Stimulated activated CD8-positive, alpha-beta memory T cell treated with anti-CD3 and anti-CD28 coated beads, Interleukin-7, amount 100 ng/mL, for 48 hours (primary cell): ENCODE results near the gene PRTFDC1.

Experiments
- DNase-seq, 2 donors: peaks; one replicate each; pipeline ENCODE4 v3.0.0-alpha.2; 2020; ENCODE audit warnings: low read depth in 1 of 2; ENCODE audit errors: extremely low read depth in 1 of 2

PRTFDC1 gene

DNA sequence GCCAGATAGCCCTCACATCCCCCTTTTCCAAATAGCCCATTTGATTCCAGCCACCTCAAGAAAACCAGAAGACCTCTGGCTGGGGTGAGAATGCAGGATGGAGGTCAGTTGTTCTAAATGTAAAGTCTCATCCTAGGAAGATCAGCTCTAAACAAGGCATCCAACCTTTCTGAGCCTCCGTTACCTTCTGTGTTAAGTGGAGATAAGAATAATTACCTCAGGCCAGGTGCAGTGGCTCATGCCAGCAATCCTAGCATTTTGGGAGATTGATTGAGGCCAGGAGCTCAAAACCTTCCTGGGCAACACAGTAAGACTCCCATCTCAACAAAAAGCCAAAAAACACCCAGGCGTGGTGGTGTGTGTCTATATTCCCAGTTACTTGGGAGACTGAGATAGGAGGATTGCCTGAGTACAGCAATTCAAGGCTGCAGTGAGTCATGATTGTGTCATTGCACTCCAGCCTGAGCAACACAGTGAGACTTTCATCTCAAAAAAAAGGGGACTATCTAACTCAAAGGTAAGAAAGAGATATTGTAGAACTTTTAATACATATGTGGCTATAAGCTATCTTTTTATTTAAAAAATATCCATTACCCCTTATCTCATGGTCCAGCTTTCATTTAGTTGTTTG is 43.5 kb downstream of the PRTFDC1 start:
- DNase-seq, result no peak

DNA sequence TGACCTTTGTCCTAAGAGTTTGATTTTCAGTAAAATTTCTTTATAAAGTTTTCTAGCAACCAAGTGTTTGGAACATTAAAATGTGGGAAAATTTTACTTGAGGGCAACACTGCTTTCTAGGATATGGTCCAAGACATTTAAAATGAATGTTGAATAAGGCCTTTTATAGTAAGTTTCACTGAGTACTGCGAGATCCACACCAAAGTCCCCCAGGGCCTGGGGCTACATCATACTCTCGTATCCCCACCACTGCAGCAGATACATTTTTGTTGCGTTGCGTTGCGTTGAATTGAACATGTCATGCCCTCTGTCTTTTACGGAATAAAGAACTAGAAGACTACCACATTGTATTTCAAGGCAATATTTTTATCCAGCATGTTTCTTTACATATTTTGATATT is 44.5 kb downstream of the PRTFDC1 start:
- DNase-seq, result no peak

DNA sequence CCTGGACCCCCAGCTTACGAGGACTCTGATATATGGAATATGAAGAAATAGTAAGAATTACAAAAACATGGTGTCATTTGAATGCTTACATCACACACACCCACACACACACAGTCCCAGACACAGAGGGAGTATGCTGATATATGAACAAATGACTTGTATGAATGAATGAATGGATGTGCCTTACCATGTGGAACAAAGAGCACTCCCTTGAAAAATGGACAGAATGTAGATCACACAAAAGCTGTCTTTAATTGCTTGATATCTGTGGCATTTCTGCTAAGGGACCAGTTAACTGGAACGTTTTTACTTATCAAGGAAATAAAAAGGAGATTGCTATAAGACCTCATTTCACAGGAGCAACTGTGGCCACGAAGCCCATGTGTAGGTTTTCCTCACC is 46.0 kb downstream of the PRTFDC1 start:
- no peak for DNase-seq

DNA sequence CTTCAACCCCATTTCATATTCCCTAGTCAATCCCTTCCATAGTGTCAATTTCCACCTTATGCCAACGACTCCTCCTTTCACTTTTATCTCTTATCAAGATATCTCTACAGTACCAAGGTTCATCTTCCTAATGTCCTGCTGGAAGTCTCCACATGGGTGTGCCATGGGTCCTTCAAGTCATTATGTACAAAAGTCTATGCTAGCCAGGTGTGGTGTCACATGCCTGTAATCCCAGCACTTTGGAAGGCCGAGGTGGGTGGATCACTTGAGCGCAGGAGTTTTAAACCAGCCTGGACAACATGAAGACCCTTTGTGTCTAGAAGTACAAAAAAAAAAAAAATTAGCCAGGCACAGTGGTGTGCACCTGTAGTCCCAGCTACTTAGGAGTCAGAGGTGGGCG is 47.6 kb downstream of the PRTFDC1 start:
- no peak for DNase-seq

DNA sequence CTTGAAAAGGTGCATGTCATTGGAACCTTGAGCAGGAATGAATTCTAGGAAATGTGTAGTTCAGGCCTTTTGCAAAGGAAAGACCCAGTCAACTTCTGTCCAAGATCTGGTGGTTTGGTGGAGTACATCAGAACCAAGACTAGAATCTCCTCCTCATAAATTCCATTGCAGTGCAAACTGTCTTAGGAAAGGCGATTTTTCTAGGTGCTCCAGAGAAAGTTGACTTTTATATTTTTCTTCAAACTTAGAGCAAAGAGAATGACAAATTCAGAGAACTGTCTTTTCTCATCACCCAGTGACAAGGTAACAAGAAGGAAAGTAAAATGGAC is 50.0 kb downstream of the PRTFDC1 start:
- DNase-seq, result no peak

DNA sequence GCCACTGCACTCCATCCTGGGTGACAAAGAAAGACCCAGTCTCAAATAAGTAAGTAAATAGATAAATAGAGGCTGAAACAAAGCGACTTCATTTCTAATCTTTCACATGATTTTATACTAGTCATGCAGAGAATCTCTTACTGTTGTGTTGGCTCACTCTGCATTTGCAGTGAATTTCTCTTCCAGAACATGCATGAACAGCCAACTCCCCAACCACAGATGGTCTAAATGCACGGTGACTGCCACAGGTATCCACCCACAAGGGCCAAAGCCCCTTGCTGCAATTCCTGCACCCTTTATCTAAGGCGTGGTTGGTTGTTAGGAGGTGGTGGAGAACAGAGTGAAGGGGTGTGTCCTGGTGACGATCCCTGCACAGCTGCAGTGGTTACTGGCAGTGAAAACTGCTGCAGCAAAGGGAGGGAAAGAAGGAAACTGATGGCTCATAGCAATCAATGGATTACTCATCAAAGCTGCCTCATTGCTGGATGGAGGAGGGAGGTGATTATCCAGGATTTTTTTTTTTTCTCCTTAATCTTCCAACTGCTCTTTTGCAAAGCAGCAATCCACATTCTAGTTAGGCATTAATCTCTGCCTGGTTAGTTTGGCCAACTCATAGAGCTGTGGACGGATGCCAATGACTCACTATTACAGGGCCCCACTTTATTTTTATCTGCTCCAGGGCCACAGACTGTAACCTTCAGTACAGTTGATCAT is 50.6 kb downstream of the PRTFDC1 start:
- no peak for DNase-seq

DNA sequence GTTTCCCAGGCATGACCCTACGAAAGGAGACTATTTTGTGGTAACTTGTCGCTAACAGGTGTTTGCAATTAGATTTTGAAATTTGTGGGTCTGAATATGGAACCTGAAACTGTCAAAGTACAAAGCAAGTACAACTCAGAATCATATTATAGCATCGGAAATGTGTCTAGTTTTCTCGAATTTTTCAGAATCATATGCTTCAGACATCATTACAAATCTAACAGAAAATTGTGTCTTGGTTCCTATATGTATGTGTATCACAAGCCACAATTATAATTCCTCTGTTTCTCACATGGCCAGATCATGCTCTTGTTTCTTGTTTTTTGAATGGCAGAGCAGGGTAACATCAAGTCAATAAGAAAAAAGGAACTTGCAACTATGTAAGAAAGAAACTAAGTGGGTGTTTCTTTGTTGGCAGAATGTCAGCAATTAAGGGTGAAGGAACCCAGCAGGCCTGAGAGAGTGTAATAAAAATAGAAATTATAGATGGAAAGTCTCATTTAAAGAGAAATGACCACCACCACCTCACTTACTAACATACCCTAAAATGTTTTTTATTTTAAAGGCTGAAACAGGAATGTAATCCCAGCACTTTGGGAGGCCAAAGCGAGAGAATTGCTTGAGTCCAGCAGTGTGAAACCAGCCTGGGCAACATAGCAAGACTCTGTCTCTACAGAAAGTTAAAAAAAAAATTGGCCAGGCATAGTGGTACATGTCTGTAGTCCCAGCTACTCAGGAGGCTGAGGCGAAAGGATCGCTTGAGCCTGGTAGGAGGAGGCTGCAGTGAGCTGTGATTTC is 51.3 kb downstream of the PRTFDC1 start:
- no peak for DNase-seq

DNA sequence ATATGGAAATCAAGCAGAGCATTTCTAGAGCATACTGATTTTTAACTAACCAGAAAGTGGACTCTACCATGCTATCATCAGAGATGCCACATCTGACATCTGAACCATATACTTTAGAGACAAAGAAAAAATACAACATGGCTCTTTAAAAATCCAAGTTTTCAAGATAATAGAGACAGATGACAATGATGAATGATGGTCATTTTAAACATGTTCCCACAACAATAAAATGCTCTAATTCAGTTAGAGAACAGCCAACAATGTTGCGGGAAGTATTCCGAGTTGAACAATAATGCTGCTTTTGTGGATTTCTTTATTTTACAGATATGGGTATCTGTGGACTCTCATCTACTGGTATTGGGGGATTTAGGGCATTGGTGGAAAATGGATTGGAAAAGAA is 52.8 kb downstream of the PRTFDC1 start:
- DNase-seq, result no peak

DNA sequence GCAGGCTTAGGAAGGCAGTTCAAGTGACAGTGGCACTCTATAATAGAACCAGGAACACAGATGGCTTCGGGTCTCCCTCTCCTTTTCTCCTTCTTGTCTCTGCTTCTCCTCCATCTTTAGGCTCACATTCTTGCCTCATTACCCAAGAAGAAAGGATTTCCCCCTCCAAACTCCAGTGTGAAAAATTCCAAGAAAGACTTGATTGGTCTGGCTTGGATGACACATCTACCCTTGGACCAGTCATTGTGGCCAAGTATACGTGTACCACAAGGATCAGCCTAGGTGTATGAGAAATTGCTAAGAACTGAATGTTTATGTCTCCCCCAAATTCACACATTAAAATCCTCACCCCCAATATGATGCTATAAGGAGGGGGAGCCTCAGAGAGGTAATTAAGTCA is 53.9 kb downstream of the PRTFDC1 start:
- no peak for DNase-seq

DNA sequence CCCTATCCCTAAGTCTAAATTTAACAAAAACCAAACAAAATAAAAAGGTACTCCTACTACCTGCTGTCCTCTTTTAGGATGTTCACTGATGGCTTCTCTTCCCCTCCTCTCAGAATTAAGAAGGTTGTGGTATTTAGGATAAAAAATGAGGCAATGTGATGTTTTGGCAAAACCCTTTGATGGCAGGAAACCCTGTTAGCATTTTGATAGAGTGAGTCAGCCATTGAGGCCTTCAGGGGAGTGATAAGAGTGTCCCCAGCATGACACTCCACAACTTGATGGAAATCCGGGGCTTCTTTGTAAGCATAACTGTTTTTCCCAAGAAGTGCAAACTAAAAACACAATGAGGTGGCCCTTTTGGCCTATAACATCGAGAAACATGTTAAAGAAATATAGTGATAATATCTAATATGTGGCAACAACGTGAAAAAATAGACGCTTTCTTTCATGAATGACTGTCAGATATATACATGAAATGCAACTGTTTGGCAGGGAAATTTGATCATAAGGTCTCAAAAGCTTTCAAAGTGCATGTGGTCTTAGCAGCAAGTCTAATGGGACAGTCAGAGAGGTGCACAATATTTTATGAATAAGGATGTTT is 55.0 kb downstream of the PRTFDC1 start:
- no peak for DNase-seq

DNA sequence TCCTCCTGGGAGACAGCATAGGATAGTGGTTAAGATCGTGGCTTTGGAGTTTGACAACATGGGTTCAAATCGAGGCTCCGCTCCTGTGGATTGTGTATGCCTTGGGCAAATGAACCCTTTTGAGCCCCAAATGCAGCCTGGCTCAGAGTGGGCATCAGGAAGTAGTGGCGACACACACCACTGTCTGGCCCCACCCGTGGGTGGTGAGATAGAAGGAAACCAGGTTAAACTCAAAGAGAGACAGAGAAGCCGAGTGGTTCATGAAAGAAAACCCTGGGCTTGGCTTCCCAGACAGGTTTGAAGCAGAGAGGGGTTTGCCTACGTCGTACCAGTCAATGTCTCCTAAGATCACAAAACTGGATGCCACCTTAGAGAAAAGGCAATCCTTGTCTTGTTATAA is 57.7 kb downstream of the PRTFDC1 start:
- no peak for DNase-seq

DNA sequence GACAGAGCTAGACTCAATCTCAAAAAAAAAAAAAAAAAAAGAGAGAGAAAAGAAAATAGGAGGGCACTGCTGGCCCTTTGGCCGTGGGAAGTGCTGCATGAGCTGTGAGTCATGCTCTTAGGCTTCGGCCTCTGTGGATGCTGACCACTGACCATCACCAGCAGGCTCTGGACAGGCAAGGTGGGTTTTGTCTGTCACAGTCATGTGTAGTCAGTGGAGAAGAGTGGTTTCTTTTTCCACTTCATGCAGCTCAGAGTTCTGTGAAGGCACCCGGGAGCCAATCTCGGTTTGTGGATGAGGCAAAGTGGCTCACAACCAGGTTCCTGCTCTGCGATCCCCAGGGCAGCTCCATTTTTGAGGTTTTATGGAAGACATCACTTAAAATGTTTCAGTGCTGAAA is 58.1 kb downstream of the PRTFDC1 start:
- no peak for DNase-seq

DNA sequence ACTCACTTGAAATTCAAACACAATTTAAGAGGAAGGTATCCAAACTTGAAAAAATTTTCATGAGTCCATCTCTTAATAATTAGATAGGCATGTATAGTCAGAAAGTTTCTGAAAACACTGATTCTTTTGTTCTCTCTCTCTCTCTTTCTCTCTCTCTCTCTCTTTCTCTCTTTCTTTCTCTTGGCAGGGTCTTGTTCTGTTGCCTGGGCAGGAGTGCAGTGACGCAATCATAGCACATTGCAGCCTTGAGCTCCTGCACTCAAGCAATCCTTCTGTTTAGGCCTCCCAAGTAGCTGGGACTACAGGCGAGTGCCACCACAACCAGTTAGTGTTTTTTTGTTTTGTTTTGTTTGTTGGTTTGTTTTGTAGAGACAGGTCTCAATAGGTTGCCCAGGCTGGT is 59.3 kb downstream of the PRTFDC1 start:
- no peak for DNase-seq

DNA sequence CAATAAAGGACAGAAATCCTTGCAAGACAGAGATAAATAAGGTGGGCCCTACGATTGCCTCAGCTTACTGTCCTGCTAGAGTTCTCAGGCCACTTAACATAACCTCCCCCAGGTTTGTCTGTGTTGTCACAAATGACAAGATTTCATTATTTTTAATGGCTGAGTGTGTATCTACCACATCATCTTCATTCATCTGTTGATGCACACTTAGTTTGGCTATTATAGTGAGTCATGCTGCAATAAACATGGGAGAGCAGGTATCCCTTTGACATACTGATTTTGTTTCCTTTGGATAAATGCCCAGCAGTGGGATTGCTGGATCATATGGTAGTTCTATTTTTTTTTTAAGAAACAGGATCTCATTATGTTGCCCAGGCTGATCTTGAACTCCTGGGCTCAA is 60.6 kb downstream of the PRTFDC1 start:
- DNase-seq, result no peak

DNA sequence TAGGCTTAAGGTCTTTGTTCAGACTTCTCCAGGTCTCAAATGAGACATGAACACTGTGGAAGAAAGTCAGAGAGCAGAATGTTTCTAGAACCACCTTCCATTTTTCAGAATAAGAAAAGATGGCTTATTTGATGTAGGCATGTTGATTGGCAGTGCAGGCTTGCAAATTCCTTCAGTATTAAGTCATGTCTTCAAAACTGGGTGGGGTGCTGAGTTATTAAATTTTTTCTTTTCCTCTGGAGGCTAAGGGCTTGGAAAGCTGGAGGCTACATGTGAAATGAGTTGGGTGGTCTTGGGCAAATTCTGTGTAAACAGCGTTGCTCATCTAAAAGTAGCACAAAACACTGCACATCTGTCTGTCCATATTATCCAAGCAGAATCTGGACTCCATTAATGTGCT is 62.8 kb downstream of the PRTFDC1 start:
- DNase-seq, result no peak

DNA sequence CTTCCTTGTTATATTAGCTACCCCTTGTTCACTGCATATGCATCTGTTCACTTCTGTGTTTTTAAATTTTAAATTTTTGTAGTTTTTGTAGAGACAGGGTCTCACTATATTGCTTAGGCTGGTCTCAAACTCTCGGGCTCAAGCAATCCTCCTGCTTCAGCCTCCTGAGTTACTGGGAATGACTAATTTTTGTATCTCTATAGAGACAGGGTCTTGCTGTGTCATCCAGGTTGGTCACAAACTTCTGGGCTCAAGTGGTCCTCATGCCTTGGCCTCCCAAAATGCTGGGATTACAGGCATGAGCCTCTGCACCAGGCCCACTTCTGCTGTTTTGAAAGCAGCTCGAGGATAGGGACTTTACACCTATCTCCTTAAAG is 64.6 kb downstream of the PRTFDC1 start:
- DNase-seq, result no peak

DNA sequence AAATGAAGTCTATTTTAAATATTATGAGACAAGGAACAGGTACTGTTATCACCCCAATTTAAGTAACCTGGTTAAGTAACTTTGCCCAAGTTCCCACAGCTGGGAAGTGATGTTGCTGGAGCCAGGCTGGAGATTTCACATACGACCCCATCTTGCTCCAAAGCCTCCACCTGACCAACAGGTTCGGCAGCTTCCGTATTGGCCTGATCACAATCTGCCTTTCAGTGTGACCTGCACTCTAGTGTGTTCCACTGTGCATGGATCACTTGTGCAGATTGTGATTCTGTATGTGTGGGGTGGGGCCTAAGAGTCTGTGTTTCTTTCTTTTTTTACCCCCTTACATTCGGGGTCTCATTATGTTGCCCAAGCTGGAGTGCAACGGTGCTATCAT is 66.1 kb downstream of the PRTFDC1 start:
- no peak for DNase-seq

DNA sequence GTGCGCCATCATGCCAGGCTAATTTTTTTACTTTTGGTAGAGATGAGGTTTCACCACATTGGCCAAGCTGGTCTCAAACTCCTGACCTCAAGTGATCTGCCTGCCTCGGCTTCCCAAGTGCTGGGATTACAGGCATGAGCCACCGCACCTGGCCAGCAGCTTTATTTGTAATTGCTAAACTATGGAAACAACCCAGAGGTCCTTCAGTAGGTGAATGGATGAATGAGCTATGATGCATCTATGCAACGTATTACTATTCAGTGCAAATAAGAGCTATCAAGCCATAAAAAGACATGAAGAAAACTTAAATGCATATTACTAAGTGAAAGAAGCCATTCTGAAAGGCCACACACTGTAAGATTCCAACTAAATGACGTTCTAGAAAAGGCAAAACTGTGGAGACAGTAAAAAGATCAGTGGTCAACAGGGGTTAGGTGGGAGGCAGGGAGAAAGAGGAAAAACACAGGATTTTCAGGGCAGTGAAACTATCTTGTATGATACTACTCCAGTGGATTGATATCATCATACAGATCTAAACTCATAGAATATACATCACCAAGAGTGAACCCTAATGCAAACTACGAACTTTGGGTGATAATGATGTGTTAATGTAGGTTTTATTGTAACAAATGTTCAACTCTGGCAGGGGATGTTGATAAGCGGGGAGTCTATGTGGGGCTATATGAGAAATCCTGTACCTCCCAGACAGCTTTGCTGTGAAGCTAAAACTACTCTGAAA is 66.7 kb downstream of the PRTFDC1 start:
- no peak for DNase-seq

DNA sequence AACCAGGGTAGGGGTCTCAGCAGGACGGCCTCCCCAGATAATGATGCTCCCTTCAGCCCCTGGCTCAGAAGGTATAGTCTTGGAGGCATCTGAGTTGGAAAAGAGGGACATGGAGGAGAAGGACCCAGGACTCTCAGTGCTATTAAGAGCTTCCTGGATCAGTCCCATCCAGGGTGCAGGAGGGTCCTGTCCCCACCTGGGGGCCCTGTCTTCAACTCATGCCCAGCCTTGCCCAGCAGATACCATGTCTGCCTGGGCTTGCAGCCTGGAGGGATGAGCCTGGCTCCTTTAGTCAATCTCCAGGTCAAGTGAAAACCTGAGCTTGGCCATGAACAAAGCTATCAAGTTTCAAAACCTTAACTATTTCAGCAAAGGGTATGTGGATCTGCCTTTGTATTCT is 67.6 kb downstream of the PRTFDC1 start:
- DNase-seq, result no peak

DNA sequence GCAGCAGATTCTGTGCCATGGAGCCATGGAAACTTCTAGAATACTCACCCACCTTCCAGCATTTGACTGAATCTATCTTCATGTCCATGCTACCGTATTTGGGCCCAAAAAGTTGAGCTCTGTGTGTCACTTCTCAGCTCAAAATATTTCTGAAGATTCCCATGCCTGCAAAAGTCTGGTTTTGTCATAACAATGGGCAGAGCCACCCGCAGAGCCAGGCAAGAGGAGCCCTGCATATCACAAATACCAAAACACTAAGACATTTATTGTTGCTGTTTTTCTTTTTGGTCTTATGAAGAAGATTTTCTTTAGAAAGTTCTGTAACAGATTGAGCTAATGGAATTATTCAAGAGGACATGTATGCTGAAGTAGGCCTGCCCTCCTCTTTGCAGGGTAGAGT is 68.1 kb downstream of the PRTFDC1 start:
- DNase-seq, result no peak

DNA sequence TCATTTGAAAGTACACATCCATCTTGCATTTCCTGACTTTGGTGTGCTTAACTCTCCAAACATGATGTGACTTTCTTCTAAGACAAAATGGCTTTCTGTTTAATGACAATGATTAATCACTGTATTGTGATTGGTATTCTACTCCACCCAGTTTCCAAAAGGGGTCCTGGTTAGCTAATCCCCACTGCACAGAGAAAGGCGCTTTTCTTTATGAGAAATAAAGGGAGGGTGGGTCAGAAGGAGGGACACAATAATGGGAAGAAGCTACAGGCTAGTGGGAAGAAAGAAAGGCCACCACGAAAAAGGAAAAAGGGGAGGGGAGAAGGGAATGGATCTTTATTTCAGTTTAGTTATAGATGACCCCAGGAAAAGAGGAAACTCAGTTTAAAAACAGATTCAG is 69.2 kb downstream of the PRTFDC1 start:
- DNase-seq, result no peak
